ENCODE measurements around the gene ARID1B.

DNA sequence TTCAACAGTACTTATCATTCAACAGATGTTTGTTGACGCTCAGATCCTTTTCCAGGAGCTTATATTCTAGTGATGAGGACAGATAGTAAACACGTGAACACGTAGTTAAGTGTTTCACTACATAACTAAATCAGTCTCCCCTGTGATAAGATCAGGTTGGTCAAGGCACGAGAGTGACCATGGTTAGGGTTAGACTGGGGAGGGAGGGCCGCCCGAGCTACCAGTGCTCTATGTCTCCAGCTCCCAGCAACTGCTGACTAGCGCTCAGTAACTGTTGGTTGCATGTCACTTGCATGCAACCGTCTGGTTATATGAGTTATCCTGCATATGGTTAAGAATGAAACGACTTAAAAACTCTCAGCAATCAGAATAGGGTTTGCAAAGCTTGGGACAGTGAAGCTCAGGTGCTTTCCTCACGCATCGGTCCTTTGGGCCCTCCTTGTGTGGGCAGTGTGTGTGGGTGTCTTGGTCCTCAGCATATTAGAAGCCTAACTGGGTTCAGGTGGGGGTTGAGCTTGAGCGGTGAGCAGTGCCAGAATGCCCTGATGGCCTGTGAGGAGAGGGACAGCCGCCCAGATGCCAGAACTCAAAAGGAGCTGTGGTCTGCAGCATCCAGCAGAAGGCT is 120.8 kb downstream of the ARID1B start:
- TF ChIP-seq, protein P1, sequence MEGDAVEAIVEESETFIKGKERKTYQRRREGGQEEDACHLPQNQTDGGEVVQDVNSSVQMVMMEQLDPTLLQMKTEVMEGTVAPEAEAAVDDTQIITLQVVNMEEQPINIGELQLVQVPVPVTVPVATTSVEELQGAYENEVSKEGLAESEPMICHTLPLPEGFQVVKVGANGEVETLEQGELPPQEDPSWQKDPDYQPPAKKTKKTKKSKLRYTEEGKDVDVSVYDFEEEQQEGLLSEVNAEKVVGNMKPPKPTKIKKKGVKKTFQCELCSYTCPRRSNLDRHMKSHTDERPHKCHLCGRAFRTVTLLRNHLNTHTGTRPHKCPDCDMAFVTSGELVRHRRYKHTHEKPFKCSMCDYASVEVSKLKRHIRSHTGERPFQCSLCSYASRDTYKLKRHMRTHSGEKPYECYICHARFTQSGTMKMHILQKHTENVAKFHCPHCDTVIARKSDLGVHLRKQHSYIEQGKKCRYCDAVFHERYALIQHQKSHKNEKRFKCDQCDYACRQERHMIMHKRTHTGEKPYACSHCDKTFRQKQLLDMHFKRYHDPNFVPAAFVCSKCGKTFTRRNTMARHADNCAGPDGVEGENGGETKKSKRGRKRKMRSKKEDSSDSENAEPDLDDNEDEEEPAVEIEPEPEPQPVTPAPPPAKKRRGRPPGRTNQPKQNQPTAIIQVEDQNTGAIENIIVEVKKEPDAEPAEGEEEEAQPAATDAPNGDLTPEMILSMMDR (IDR thresholded peaks at IDR 0.05; ENCODE audit: low read length), result no peak
- no peak for TF ChIP-seq EZH2 (optimal IDR thresholded peaks at IDR 0.05; ENCODE audit: low read depth, low read length)
- TF ChIP-seq EZH2phosphoT487 (IDR thresholded peaks at IDR 0.05; ENCODE audit: low read length), result no peak

Measured in MM.1S (cell line).